Kidney (tissue), 14 donors: ENCODE results near the gene FTH1. TPM values are rescaled to one million over a fixed set of nuclear protein-coding genes. Genes with fewer than 3 reads are reported as not detected.

Source experiments
- DNase-seq, 5 donors: peaks; one replicate each; pipeline ENCODE4 v3.0.0-alpha.2; 2013 to 2020
- FAIRE-seq: peaks from 2 replicates; lab custom pipeline; 2012; peaks lifted over from hg19 to GRCh38; lab: Jason Lieb, UNC
- H3K27ac ChIP-seq, 2 donors: one replicate each; pipeline ENCODE4 v1.7.0; 2013; ENCODE audit warnings: low read depth in 2 of 2, low read length in 2 of 2, inconsistent platforms in 1 of 2
- H3K27me3 ChIP-seq: one replicate; pipeline ENCODE4 v1.7.1; 2013; ENCODE audit warnings: low read length, inconsistent platforms; ENCODE audit not compliant: control insufficient read depth, insufficient read depth
- H3K36me3 ChIP-seq, 3 donors: one replicate each; pipeline versions ENCODE4 v1.7.0 to v1.7.1; 2013; ENCODE audit warnings: low read length in 3 of 3, control low read depth in 1 of 3, inconsistent platforms in 1 of 3; ENCODE audit not compliant: insufficient read depth in 3 of 3, control insufficient read depth in 2 of 3
- H3K4me1 ChIP-seq, 3 donors: one replicate each; pipeline versions ENCODE4 v1.7.0 to v1.7.1; 2013; ENCODE audit warnings: low read length in 3 of 3, inconsistent platforms in 1 of 3, low read depth in 1 of 3; ENCODE audit not compliant: control insufficient read depth in 2 of 3, insufficient read depth in 2 of 3
- H3K4me3 ChIP-seq, 3 donors: one replicate each; pipeline versions ENCODE4 v1.7.0 to v1.8.1; 2013; ENCODE audit warnings: low read length in 3 of 3, control low read depth in 1 of 3, inconsistent platforms in 1 of 3
- H3K9ac ChIP-seq, 3 donors: one replicate each; pipeline versions ENCODE4 v1.7.0 to v1.7.1; 2013; ENCODE audit warnings: low read length in 3 of 3, control low read depth in 1 of 3, inconsistent platforms in 1 of 3
- H3K9me3 ChIP-seq, 3 donors: one replicate each; pipeline versions ENCODE4 v1.7.0 to v1.7.1; 2013; ENCODE audit warnings: low read length in 3 of 3, control low read depth in 1 of 3, inconsistent platforms in 1 of 3; ENCODE audit not compliant: control insufficient read depth in 2 of 3, insufficient read depth in 1 of 3
- intact Hi-C: fragments of 100-400 bp; cut with DNase I; formaldehyde crosslinking; loops from one replicate; pipeline ENCODE4 v1.11.1; 2022
- polyA plus RNA-seq: library from polyadenylated mRNA; stranded (reverse); fragments of 350-450 nt; fragmentation: Illumina TruSeq; extraction: RNeasy Lipid Tissue Mini Kit (QIAGEN cat#74804); gene quantifications from one replicate; pipeline ENCODE4 v1.2.3, GENCODE V29; 2014; ENCODE audit warnings: low read depth, low replicate concordance; ENCODE audit not compliant: insufficient read depth
- total RNA-seq: library from RNA; stranded (reverse); fragmentation: NEBNext Ultra II Directional; extraction: Animal tissue kit (Norgen Biotek cat#: 25700); gene quantifications from one replicate; pipeline ENCODE4 v1.2.1, GENCODE V29; 2021
- TF ChIP-seq, protein P1 (sequence below): IDR thresholded peaks from 3 replicates; pipeline ENCODE4 v1.5.1; 2012; ENCODE audit warnings: mild to moderate bottlenecking, moderate library complexity, borderline replicate concordance; ENCODE audit not compliant: insufficient read depth; ENCODE audit errors: extremely low read depth
- donor health status: control.
- donor health status: control.
- donor health status: control.
- donor health status: control.
- donor health status: control.
- donor health status: DM: yes; HTN: yes; CAD: no.
- donor health status: Normal renal cell carcinoma (clear cell type).

The FTH1 gene
- total and polyA plus RNA-seq, 2 donors from 2014 or later = 3,221 to 7,914 TPM

GRCh38 chr11:62001450-62002191 lies 34.2 kb upstream of the FTH1 start:
- no peak overlapping the region for H3K4me3 ChIP-seq
- no peaks in the 10 kb centered on the region for H3K27me3 ChIP-seq
- no peak for FAIRE-seq
- peaks cover 0 to 4% (median 0%) of the 10 kb centered on the region in 3 donors for H3K9me3 ChIP-seq
- peaks cover 0 to 7% (median 5%) of the 10 kb centered on the region in 3 donors for H3K4me1 ChIP-seq
- peak overlapping the region in 1 of 3 donors; percentile 31 for H3K9ac ChIP-seq
- no peaks in the 10 kb centered on the region for H3K36me3 ChIP-seq
- peak overlapping the region; percentile 36 to 74 for H3K27ac ChIP-seq
- TF ChIP-seq, protein P1, sequence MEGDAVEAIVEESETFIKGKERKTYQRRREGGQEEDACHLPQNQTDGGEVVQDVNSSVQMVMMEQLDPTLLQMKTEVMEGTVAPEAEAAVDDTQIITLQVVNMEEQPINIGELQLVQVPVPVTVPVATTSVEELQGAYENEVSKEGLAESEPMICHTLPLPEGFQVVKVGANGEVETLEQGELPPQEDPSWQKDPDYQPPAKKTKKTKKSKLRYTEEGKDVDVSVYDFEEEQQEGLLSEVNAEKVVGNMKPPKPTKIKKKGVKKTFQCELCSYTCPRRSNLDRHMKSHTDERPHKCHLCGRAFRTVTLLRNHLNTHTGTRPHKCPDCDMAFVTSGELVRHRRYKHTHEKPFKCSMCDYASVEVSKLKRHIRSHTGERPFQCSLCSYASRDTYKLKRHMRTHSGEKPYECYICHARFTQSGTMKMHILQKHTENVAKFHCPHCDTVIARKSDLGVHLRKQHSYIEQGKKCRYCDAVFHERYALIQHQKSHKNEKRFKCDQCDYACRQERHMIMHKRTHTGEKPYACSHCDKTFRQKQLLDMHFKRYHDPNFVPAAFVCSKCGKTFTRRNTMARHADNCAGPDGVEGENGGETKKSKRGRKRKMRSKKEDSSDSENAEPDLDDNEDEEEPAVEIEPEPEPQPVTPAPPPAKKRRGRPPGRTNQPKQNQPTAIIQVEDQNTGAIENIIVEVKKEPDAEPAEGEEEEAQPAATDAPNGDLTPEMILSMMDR = no peak
- DNase-seq = peak in 3 of 5 donors; percentile 31 to 71 (median 49)
- intact Hi-C loops = no loop called here

GRCh38 chr11:62000539-62001446 lies 33.4 kb upstream of the FTH1 start:
- H3K4me3 ChIP-seq = no peak overlapping the region
- H3K27ac ChIP-seq = peak overlapping the region; percentile 36 to 74
- no peak overlapping the region for H3K9ac ChIP-seq
- no peak for FAIRE-seq
- H3K36me3 ChIP-seq = no peaks in the 10 kb centered on the region
- TF ChIP-seq, protein P1 = no peak
- H3K27me3 ChIP-seq = no peaks in the 10 kb centered on the region
- peaks cover 0 to 7% (median 5%) of the 10 kb centered on the region in 3 donors for H3K4me1 ChIP-seq
- intact Hi-C loops = no loop called here
- peaks cover 0 to 4% (median 0%) of the 10 kb centered on the region in 3 donors for H3K9me3 ChIP-seq
- DNase-seq = no peak

GRCh38 chr11:61999141-61999975 lies 31.9 kb upstream of the FTH1 start:
- H3K4me1 ChIP-seq = peaks cover 0 to 7% (median 5%) of the 10 kb centered on the region in 3 donors
- TF ChIP-seq, protein P1 = no peak
- H3K9ac ChIP-seq = no peak overlapping the region
- peaks cover 0 to 4% (median 0%) of the 10 kb centered on the region in 3 donors for H3K9me3 ChIP-seq
- DNase-seq (no peak), FAIRE-seq (no peak)
- no peaks in the 10 kb centered on the region for H3K27me3 ChIP-seq
- H3K27ac ChIP-seq = no peak overlapping the region
- no peaks in the 10 kb centered on the region for H3K36me3 ChIP-seq
- intact Hi-C loops = no loop called here
- no peak overlapping the region for H3K4me3 ChIP-seq
